ENCODE data around the gene ANKRD20A1.
"Not testable (repeated sequence)": the region's sequence is repeated elsewhere in the genome, so short reads cannot be mapped to it uniquely, and the experiment has no call there.

DNA sequence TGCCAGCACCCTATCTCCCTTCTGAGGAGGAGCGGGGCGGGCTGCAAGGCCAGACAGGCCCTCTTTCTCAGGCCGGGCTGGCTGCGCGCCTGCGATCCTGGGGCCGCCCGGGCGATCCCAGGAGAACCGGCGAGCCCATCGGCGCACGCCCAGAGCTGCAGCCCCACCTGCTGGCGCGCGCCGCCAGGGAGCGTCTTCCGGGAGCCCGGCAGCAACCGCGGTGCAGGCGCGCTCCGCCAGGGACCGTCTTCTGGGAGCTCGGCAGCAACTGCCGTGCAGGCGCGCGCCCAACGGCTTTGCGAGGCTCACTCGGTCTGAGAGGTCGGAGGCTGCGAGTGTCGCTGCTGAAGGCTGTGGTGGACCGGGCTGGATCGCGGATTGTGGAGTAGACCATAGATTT is at the start of gene ANKRD20A1:
- not testable (repeated sequence) for TF ChIP-seq EZH2 (IDR thresholded peaks at IDR 0.05; ENCODE audit: insufficient read depth, poor library complexity, severe bottlenecking); EZH2phosphoT487 (IDR thresholded peaks at IDR 0.05; ENCODE audit: insufficient read depth, low read depth)

Data from GM23248 (cell line).